H9 (cell line): ENCODE measurements around the gene ESRRB. TPM values are rescaled to one million over a fixed set of nuclear protein-coding genes. Genes with fewer than 3 reads are reported as not detected.

Source experiments
- DNase-seq: peaks from one replicate; pipeline ENCODE4 v3.0.0-alpha.2; 2017
- H2AFZ ChIP-seq: one replicate; pipeline ENCODE4 v1.6.1; 2013; ENCODE audit warnings: mild to moderate bottlenecking, low read length, control low read depth, moderate library complexity
- H2AK5ac ChIP-seq: 2 replicates; pipeline ENCODE4 v1.6.1; 2013; ENCODE audit warnings: low read length, control low read depth, mixed read lengths; ENCODE audit not compliant: insufficient read length
- H2BK120ac ChIP-seq: one replicate; pipeline ENCODE4 v1.6.1; 2013; ENCODE audit warnings: low read depth, mild to moderate bottlenecking, low read length, control low read depth, inconsistent platforms; ENCODE audit not compliant: poor library complexity, severe bottlenecking
- H2BK12ac ChIP-seq: 2 replicates; pipeline ENCODE4 v1.6.1; 2013; ENCODE audit warnings: low read length, control low read depth, mixed read lengths, low read depth; ENCODE audit not compliant: insufficient read length
- H2BK15ac ChIP-seq: 2 replicates; pipeline ENCODE4 v1.6.1; 2013; ENCODE audit warnings: low read depth, low read length, control low read depth
- H2BK20ac ChIP-seq: one replicate; pipeline ENCODE4 v1.6.1; 2013; ENCODE audit warnings: low read depth, mild to moderate bottlenecking, low read length, control low read depth, inconsistent platforms; ENCODE audit not compliant: poor library complexity, severe bottlenecking
- H2BK5ac ChIP-seq: 2 replicates; pipeline ENCODE4 v1.6.1; 2013; ENCODE audit warnings: low read length, control low read depth, mixed read lengths; ENCODE audit not compliant: insufficient read length
- H3K14ac ChIP-seq: 2 replicates; pipeline ENCODE4 v1.6.1; 2013; ENCODE audit warnings: low read length, control low read depth; ENCODE audit not compliant: insufficient read depth
- H3K18ac ChIP-seq: 2 replicates; pipeline ENCODE4 v1.6.1; 2013; ENCODE audit warnings: low read depth, mild to moderate bottlenecking, mixed read lengths, low read length, control low read depth; ENCODE audit not compliant: insufficient read length
- H3K23ac ChIP-seq: 2 replicates; pipeline ENCODE4 v1.6.1; 2013; ENCODE audit warnings: low read length, control low read depth, mixed read lengths, low read depth; ENCODE audit not compliant: insufficient read length
- H3K23me2 ChIP-seq: 2 replicates; pipeline ENCODE4 v1.6.1; 2013; ENCODE audit warnings: low read depth, mild to moderate bottlenecking, mixed read lengths, low read length, control low read depth; ENCODE audit not compliant: insufficient read length, poor library complexity, severe bottlenecking
- H3K27ac ChIP-seq: 2 replicates; pipeline ENCODE4 v1.5.1; 2013; ENCODE audit warnings: low read length, control low read depth, mixed read lengths, low read depth; ENCODE audit not compliant: insufficient read length
- H3K27me3 ChIP-seq: 2 replicates; pipeline ENCODE4 v1.6.1; 2013; ENCODE audit warnings: low read length, control low read depth, inconsistent platforms; ENCODE audit not compliant: insufficient read depth
- H3K4ac ChIP-seq: 2 replicates; pipeline ENCODE4 v1.6.1; 2013; ENCODE audit warnings: low read depth, mild to moderate bottlenecking, control low read depth, inconsistent platforms, low read length, moderate library complexity
- H3K4me1 ChIP-seq: 2 replicates; pipeline ENCODE4 v1.6.1; 2013; ENCODE audit warnings: low read length, control low read depth, inconsistent platforms; ENCODE audit not compliant: insufficient read depth
- H3K4me2 ChIP-seq: 2 replicates; pipeline ENCODE4 v1.6.1; 2013; ENCODE audit warnings: low read length, control low read depth, mixed read lengths; ENCODE audit not compliant: insufficient read length, insufficient read depth
- H3K56ac ChIP-seq: 2 replicates; pipeline ENCODE4 v1.6.1; 2013; ENCODE audit warnings: low read depth, mild to moderate bottlenecking, mixed read lengths, low read length, control low read depth; ENCODE audit not compliant: insufficient read length
- H3K79me1 ChIP-seq: 2 replicates; pipeline ENCODE4 v1.6.1; 2013; ENCODE audit warnings: low read depth, mild to moderate bottlenecking, moderate library complexity, low read length, control low read depth, inconsistent platforms; ENCODE audit not compliant: insufficient read depth, poor library complexity, severe bottlenecking
- H3K79me2 ChIP-seq: 2 replicates; pipeline ENCODE4 v1.6.1; 2013; ENCODE audit warnings: low read length, control low read depth, inconsistent platforms; ENCODE audit not compliant: insufficient read depth
- H3K9ac ChIP-seq: 2 replicates; pipeline ENCODE4 v1.6.1; 2013; ENCODE audit warnings: low read length, control low read depth, mixed read lengths; ENCODE audit not compliant: insufficient read length; ENCODE audit errors: extremely low read depth
- H3K9me3 ChIP-seq: one replicate; pipeline ENCODE4 v1.6.1; 2013; ENCODE audit warnings: low read depth, low read length, inconsistent platforms; ENCODE audit not compliant: control insufficient read depth
- H3T11ph ChIP-seq: one replicate; pipeline ENCODE4 v1.6.1; 2013; ENCODE audit warnings: mild to moderate bottlenecking, low read length, control low read depth, inconsistent platforms
- H4K20me1 ChIP-seq: one replicate; pipeline ENCODE4 v1.6.1; 2013; ENCODE audit not compliant: control insufficient read depth, insufficient read length, insufficient read depth
- H4K5ac ChIP-seq: 2 replicates; pipeline ENCODE4 v1.6.1; 2013; ENCODE audit warnings: low read depth, mild to moderate bottlenecking, mixed read lengths, low read length, control low read depth; ENCODE audit not compliant: insufficient read length
- H4K8ac ChIP-seq: replicated peaks from 2 replicates; pipeline ENCODE4 v1.6.1; 2013; ENCODE audit warnings: low read length, control low read depth, mixed read lengths, low read depth; ENCODE audit not compliant: insufficient read length
- H4K91ac ChIP-seq: 2 replicates; pipeline ENCODE4 v1.6.1; 2013; ENCODE audit warnings: low read depth, mild to moderate bottlenecking, moderate library complexity, mixed read lengths, low read length, control low read depth; ENCODE audit not compliant: insufficient read length
- H3K27ac Mint-ChIP-seq, 3 experiments: 2 replicates in 2 of 3; 3 replicates in 1 of 3; pipeline ENCODE4 v1.8.0; 2020 to 2021; ENCODE audit warnings: mixed read lengths in 3 of 3, mild to moderate bottlenecking in 1 of 3, moderate library complexity in 1 of 3
- H3K27me3 Mint-ChIP-seq: 2 replicates; pipeline ENCODE4 v1.8.0; 2021; ENCODE audit warnings: low read depth, mild to moderate bottlenecking, moderate library complexity, mixed read lengths
- H3K36me3 Mint-ChIP-seq, 3 experiments: 2 replicates in 2 of 3; 3 replicates in 1 of 3; pipeline ENCODE4 v1.8.0; 2020 to 2021; ENCODE audit warnings: low read depth in 3 of 3, mixed read lengths in 3 of 3; ENCODE audit not compliant: insufficient read depth in 1 of 3
- H3K4me1 Mint-ChIP-seq, 2 experiments: 2 replicates each; pipeline ENCODE4 v1.8.0; 2020; ENCODE audit warnings: mixed read lengths in 2 of 2
- H3K4me3 Mint-ChIP-seq, 2 experiments: 2 replicates in 1 of 2; 3 replicates in 1 of 2; pipeline ENCODE4 v1.8.0; 2020 to 2021; ENCODE audit warnings: mild to moderate bottlenecking in 2 of 2, mixed read lengths in 2 of 2, moderate library complexity in 1 of 2
- H3K9me3 Mint-ChIP-seq, 2 experiments: 2 replicates in 1 of 2; 3 replicates in 1 of 2; pipeline ENCODE4 v1.8.0; 2020; ENCODE audit warnings: mild to moderate bottlenecking in 2 of 2, mixed read lengths in 2 of 2, moderate library complexity in 1 of 2
- CTCF ChIP-seq: fragments of 200-600 bp; sonication (generic); conservative IDR thresholded peaks from 3 replicates; pipeline ENCODE4 v1.8.0; 2021; ENCODE audit warnings: antibody characterized with exemption, mild to moderate bottlenecking
- WGBS: extraction: QIAGEN DNeasy Blood & Tissue Kit; methylation state at CpG from one replicate; pipeline ENCODE4 v1.1.7; 2013; ENCODE audit warnings: missing lambda C conversion rate, low lambda C conversion rate, mixed read lengths; ENCODE audit not compliant: insufficient read length; ENCODE audit errors: extremely low coverage; 5-methylcytosine and 5-hydroxymethylcytosine counted together
- total RNA-seq: library from RNA; stranded (reverse); gene quantifications from 2 replicates; pipeline ENCODE4 v1.2.1, GENCODE V29; 2021

ESRRB gene
- total RNA-seq, 1 experiment from 2014 or later: 0.11 TPM

GRCh38 chr14:76495983-76496382 lies 120.0 kb downstream of the ESRRB start:
- Histone ChIP-seq H4K91ac (no peak overlapping the region), H4K5ac (no peak overlapping the region), H3K79me1 (no peaks in the 10 kb centered on the region), H2BK20ac (no peak overlapping the region), H4K8ac (no peak overlapping the region), H3K56ac (no peak overlapping the region), H2BK5ac (no peak overlapping the region), H3K4me2 (no peak overlapping the region), H3K9me3 (no peaks in the 10 kb centered on the region), H3K18ac (no peak overlapping the region), H2BK12ac (no peak overlapping the region), H3K9ac (no peak overlapping the region), H3K23ac (no peak overlapping the region), H4K20me1 (no peaks in the 10 kb centered on the region), H3K27me3 (no peaks in the 10 kb centered on the region), H3K23me2 (no peaks in the 10 kb centered on the region), H3K14ac (no peak overlapping the region), H3K4ac (no peak overlapping the region), H3K27ac (no peak overlapping the region), H3T11ph (no peak overlapping the region), H3K4me1 (no peaks in the 10 kb centered on the region), H2AFZ (no peak overlapping the region), H2BK120ac (no peak overlapping the region), H2AK5ac (no peak overlapping the region), H2BK15ac (no peak overlapping the region), H3K79me2 (no peaks in the 10 kb centered on the region)
- Mint-ChIP-seq H3K27me3 (no peaks in the 10 kb centered on the region; the same call in 1 of the 2 replicates), H3K36me3 (no peaks in the 10 kb centered on the region; a peak in 1 of 7 replicates), H3K4me3 (no peak overlapping the region), H3K4me1 (peaks cover under 1 to 4% of the 10 kb centered on the region in 2 experiments; a peak in 1 of 4 replicates), H3K9me3 (no peaks in the 10 kb centered on the region), H3K27ac (peak overlapping the region in 1 of 3 experiments; percentile 29; a peak in 4 of 7 replicates)
- DNase-seq: no peak
- WGBS: no CpG with 5 or more reads among the region's 2 CpGs
- TF ChIP-seq CTCF: no peak
